SK-N-SH treated with all-trans-retinoic acid at 6 μM for 48 hours (cell line): ENCODE results near the gene CELA3A.
"Not testable (repeated sequence)": the region's sequence is repeated elsewhere in the genome, so short reads cannot be mapped to it uniquely, and the experiment has no call there.

Experiments
- CSDC2 ChIP-seq: fragments of 250-450 bp; sonication (Bioruptor Pico); IDR thresholded peaks from 2 replicates; pipeline ENCODE4 v1.5.0; 2020; ENCODE audit warnings: mild to moderate bottlenecking, moderate library complexity
- OSR1 ChIP-seq: fragments of 250-450 bp; sonication (Bioruptor Pico); IDR thresholded peaks from 2 replicates; pipeline ENCODE4 v1.8.0; 2022; ENCODE audit warnings: moderate library complexity, mild to moderate bottlenecking, inconsistent platforms
- SNAI2 ChIP-seq: fragments of 250-450 bp; sonication (Bioruptor Pico); IDR thresholded peaks from 2 replicates; pipeline ENCODE4 v1.5.0; 2020; ENCODE audit warnings: mild to moderate bottlenecking, moderate library complexity
- TCF4 ChIP-seq: fragments of 250-450 bp; sonication (Bioruptor Pico); IDR thresholded peaks from 2 replicates; pipeline ENCODE4 v1.8.0; 2021; ENCODE audit warnings: mild to moderate bottlenecking, moderate library complexity, borderline replicate concordance
- ZNF565 ChIP-seq: fragments of 450-650 bp; formaldehyde crosslinking; conservative IDR thresholded peaks from 2 replicates; pipeline ENCODE4 v1.5.0; 2020; ENCODE audit warnings: low read depth, mild to moderate bottlenecking, moderate library complexity
- TF ChIP-seq, protein P1 (sequence below): fragments of 250-450 bp; sonication (Bioruptor Pico); IDR thresholded peaks from 2 replicates; pipeline ENCODE4 v1.5.0; 2020; ENCODE audit warnings: mild to moderate bottlenecking, moderate library complexity
- TF ChIP-seq, protein P2 (sequence below): fragments of 250-450 bp; sonication (Bioruptor Pico); IDR thresholded peaks from 2 replicates; pipeline ENCODE4 v1.5.1; 2020; ENCODE audit warnings: low read depth, mild to moderate bottlenecking, moderate library complexity
- TF ChIP-seq, protein P3 (sequence below): fragments of 250-450 bp; sonication (Bioruptor Pico); IDR thresholded peaks from 2 replicates; pipeline ENCODE4 v1.5.1; 2021; ENCODE audit warnings: mild to moderate bottlenecking, moderate library complexity
- TF ChIP-seq, protein P4 (sequence below): fragments of 250-450 bp; sonication (Bioruptor Pico); IDR thresholded peaks from 2 replicates; pipeline ENCODE4 v1.8.0; 2020; ENCODE audit warnings: mild to moderate bottlenecking, moderate library complexity, borderline replicate concordance

DNA sequence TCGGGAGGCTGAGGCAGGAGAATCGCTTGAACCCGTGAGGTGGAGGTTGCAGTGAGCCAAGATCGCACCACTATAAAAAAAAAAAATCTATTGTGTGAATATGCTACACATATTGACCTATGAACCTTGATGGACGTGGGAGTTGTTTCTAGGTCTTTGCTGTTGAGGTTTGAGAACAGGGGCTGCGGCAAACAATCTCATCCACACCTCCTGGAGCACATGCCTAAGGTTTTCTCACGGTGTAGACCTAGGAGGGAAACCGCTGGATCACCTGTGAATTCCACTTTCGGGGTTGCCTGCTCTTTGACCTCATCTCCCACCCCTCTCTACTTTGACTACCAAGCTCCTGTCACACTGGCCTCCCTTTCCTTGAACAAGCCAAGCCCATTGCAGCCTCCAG, 26.2 kb upstream of the CELA3A start:
- not testable (repeated sequence) for TF ChIP-seq CSDC2 (CRISPR knock-in tag); TCF4 (CRISPR knock-in tag); ZNF565; SNAI2 (CRISPR knock-in tag); OSR1 (CRISPR knock-in tag)
- TF ChIP-seq, protein P1, sequence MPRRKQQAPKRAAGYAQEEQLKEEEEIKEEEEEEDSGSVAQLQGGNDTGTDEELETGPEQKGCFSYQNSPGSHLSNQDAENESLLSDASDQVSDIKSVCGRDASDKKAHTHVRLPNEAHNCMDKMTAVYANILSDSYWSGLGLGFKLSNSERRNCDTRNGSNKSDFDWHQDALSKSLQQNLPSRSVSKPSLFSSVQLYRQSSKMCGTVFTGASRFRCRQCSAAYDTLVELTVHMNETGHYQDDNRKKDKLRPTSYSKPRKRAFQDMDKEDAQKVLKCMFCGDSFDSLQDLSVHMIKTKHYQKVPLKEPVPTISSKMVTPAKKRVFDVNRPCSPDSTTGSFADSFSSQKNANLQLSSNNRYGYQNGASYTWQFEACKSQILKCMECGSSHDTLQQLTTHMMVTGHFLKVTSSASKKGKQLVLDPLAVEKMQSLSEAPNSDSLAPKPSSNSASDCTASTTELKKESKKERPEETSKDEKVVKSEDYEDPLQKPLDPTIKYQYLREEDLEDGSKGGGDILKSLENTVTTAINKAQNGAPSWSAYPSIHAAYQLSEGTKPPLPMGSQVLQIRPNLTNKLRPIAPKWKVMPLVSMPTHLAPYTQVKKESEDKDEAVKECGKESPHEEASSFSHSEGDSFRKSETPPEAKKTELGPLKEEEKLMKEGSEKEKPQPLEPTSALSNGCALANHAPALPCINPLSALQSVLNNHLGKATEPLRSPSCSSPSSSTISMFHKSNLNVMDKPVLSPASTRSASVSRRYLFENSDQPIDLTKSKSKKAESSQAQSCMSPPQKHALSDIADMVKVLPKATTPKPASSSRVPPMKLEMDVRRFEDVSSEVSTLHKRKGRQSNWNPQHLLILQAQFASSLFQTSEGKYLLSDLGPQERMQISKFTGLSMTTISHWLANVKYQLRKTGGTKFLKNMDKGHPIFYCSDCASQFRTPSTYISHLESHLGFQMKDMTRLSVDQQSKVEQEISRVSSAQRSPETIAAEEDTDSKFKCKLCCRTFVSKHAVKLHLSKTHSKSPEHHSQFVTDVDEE (CRISPR knock-in tag): not testable (repeated sequence)
- TF ChIP-seq, protein P2, sequence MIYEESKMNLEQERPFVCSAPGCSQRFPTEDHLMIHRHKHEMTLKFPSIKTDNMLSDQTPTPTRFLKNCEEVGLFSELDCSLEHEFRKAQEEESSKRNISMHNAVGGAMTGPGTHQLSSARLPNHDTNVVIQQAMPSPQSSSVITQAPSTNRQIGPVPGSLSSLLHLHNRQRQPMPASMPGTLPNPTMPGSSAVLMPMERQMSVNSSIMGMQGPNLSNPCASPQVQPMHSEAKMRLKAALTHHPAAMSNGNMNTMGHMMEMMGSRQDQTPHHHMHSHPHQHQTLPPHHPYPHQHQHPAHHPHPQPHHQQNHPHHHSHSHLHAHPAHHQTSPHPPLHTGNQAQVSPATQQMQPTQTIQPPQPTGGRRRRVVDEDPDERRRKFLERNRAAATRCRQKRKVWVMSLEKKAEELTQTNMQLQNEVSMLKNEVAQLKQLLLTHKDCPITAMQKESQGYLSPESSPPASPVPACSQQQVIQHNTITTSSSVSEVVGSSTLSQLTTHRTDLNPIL (CRISPR knock-in tag): not testable (repeated sequence)
- TF ChIP-seq, protein P3, sequence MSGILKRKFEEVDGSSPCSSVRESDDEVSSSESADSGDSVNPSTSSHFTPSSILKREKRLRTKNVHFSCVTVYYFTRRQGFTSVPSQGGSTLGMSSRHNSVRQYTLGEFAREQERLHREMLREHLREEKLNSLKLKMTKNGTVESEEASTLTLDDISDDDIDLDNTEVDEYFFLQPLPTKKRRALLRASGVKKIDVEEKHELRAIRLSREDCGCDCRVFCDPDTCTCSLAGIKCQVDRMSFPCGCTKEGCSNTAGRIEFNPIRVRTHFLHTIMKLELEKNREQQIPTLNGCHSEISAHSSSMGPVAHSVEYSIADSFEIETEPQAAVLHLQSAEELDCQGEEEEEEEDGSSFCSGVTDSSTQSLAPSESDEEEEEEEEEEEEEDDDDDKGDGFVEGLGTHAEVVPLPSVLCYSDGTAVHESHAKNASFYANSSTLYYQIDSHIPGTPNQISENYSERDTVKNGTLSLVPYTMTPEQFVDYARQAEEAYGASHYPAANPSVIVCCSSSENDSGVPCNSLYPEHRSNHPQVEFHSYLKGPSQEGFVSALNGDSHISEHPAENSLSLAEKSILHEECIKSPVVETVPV: not testable (repeated sequence)
- TF ChIP-seq, protein P4, sequence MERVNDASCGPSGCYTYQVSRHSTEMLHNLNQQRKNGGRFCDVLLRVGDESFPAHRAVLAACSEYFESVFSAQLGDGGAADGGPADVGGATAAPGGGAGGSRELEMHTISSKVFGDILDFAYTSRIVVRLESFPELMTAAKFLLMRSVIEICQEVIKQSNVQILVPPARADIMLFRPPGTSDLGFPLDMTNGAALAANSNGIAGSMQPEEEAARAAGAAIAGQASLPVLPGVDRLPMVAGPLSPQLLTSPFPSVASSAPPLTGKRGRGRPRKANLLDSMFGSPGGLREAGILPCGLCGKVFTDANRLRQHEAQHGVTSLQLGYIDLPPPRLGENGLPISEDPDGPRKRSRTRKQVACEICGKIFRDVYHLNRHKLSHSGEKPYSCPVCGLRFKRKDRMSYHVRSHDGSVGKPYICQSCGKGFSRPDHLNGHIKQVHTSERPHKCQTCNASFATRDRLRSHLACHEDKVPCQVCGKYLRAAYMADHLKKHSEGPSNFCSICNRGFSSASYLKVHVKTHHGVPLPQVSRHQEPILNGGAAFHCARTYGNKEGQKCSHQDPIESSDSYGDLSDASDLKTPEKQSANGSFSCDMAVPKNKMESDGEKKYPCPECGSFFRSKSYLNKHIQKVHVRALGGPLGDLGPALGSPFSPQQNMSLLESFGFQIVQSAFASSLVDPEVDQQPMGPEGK (CRISPR knock-in tag): not testable (repeated sequence)
